ENCODE results near the gene TOPORS.

DNA sequence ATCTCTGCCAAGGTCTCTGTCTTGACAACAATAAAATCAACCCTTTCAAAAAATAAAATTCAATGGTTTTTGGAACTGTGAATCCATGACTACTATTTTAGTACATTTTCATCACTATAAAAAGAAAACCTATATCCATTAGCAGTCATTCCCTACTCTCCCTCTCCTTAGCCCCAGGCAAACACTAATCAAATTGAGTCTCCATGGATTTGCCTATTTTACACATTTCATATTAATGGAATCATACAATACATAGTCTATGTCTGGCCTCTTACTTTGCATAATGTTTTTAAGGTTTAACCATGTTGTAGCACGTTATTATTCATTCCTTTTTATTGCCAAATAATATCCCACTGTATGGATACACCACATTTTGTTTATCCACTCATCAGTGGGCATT is 50.5 kb downstream of the TOPORS start:
- TF ChIP-seq, protein P1, sequence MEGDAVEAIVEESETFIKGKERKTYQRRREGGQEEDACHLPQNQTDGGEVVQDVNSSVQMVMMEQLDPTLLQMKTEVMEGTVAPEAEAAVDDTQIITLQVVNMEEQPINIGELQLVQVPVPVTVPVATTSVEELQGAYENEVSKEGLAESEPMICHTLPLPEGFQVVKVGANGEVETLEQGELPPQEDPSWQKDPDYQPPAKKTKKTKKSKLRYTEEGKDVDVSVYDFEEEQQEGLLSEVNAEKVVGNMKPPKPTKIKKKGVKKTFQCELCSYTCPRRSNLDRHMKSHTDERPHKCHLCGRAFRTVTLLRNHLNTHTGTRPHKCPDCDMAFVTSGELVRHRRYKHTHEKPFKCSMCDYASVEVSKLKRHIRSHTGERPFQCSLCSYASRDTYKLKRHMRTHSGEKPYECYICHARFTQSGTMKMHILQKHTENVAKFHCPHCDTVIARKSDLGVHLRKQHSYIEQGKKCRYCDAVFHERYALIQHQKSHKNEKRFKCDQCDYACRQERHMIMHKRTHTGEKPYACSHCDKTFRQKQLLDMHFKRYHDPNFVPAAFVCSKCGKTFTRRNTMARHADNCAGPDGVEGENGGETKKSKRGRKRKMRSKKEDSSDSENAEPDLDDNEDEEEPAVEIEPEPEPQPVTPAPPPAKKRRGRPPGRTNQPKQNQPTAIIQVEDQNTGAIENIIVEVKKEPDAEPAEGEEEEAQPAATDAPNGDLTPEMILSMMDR (IDR thresholded peaks at IDR 0.05; ENCODE audit: low read length): no peak
- TF ChIP-seq EZH2 (optimal IDR thresholded peaks at IDR 0.05; ENCODE audit: low read depth, low read length) (no peak), EZH2phosphoT487 (IDR thresholded peaks at IDR 0.05; ENCODE audit: low read length) (no peak)

All from MM.1S (cell line).